ENCODE results near the gene DHTKD1.
A peak's percentile ranks its signal among the peaks of the same experiment; 100 is the strongest.

DHTKD1 gene

DNA sequence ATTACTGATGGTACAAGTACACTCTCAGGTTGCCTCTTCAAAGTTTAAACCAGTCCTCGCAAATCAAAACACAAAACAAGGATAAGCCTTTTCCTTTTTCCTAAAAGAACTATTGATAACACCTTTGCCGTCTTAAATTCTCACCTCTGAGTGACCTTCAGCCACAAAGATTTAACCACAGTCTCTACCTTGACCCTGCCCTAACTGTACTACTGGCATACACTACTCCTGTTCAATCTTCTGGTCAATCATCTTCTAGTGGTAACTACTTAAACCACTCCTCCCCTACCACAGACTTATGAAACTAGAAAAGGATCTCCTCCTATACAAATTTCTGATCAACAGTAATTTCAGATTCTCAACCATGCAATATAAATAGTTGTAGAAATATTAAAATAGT is 41.2 kb upstream of the DHTKD1 start:
- H3K4me1 Mint-ChIP-seq, result no peaks in the 10 kb centered on the region
- H3K27ac Mint-ChIP-seq, result no peak overlapping the region
- no peaks in the 10 kb centered on the region for H3K9me3 Mint-ChIP-seq
- H3K36me3 Mint-ChIP-seq (ENCODE audit: low read depth), result peaks cover 63% of the 10 kb centered on the region
- no peak for DNase-seq
- TF ChIP-seq, protein P1, sequence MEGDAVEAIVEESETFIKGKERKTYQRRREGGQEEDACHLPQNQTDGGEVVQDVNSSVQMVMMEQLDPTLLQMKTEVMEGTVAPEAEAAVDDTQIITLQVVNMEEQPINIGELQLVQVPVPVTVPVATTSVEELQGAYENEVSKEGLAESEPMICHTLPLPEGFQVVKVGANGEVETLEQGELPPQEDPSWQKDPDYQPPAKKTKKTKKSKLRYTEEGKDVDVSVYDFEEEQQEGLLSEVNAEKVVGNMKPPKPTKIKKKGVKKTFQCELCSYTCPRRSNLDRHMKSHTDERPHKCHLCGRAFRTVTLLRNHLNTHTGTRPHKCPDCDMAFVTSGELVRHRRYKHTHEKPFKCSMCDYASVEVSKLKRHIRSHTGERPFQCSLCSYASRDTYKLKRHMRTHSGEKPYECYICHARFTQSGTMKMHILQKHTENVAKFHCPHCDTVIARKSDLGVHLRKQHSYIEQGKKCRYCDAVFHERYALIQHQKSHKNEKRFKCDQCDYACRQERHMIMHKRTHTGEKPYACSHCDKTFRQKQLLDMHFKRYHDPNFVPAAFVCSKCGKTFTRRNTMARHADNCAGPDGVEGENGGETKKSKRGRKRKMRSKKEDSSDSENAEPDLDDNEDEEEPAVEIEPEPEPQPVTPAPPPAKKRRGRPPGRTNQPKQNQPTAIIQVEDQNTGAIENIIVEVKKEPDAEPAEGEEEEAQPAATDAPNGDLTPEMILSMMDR (IDR thresholded peaks at IDR 0.05), result no peak
- no peak overlapping the region for H3K4me3 Mint-ChIP-seq
- H3K27me3 Mint-ChIP-seq (ENCODE audit: low read depth, poor library complexity), result no peaks in the 10 kb centered on the region

DNA sequence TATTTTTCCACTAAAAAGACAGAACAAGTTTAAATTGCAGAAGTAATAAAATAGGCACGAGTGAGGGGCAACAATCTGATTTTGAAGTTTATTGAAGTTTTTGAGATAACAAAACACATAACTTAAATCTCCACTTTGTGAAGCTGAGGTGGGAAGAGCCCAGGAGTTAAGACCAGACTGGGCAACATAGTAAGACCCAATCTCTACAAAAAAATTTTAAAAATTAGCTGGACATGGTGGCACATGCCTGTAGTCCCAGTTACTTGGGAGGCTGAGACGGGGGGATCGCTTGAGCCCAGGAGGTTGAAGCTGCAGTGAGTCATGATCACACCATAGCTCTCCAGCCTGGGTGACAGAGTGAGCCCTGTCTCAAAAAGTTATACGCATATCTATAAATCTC is 37.4 kb upstream of the DHTKD1 start:
- no peak overlapping the region for H3K27ac Mint-ChIP-seq
- no peak overlapping the region for H3K4me3 Mint-ChIP-seq

DNA sequence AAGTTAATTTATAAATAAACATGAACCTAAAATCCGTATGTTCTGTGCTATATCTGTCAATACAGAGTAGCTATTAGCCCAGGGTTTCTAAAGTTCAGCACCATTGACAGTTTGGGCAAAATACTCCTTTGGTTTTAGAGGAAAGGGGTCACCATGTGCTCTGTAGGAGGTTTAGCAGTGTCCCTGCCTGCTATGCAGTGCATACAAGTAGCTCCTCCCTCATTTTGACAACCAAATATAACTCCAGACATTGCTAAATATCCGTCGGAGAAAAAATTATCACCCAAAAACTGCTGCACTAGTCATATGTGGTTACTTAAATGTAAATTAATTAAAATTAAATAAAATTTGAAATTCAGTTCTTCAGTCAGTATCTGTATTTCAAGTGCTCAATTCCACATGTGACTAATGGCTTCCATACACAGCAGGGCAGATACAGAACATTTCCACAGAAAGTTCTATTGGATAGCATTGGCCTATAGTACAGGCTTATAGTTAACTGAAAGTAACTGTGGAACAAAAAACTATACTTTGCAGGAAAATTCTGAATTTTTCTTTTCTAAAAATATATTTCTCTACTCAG is 32.6 kb upstream of the DHTKD1 start:
- TF ChIP-seq, protein P1 (IDR thresholded peaks at IDR 0.05), result no peak
- H3K27me3 Mint-ChIP-seq (ENCODE audit: low read depth, poor library complexity), result no peaks in the 10 kb centered on the region
- H3K36me3 Mint-ChIP-seq (ENCODE audit: low read depth), result peaks cover 36% of the 10 kb centered on the region
- H3K27ac Mint-ChIP-seq, result no peak overlapping the region
- DNase-seq, result no peak
- H3K4me3 Mint-ChIP-seq, result no peak overlapping the region
- no peaks in the 10 kb centered on the region for H3K9me3 Mint-ChIP-seq
- H3K4me1 Mint-ChIP-seq, result peaks cover 15% of the 10 kb centered on the region

More for the DNA sequence above, 37.4 kb upstream of the DHTKD1 start:
- TF ChIP-seq, protein P1 (IDR thresholded peaks at IDR 0.05), result no peak
- Mint-ChIP-seq H3K27me3 (ENCODE audit: low read depth, poor library complexity) (no peaks in the 10 kb centered on the region), H3K4me1 (no peaks in the 10 kb centered on the region), H3K9me3 (no peaks in the 10 kb centered on the region), H3K36me3 (ENCODE audit: low read depth) (peaks cover 62% of the 10 kb centered on the region)
- no peak for DNase-seq

DNA sequence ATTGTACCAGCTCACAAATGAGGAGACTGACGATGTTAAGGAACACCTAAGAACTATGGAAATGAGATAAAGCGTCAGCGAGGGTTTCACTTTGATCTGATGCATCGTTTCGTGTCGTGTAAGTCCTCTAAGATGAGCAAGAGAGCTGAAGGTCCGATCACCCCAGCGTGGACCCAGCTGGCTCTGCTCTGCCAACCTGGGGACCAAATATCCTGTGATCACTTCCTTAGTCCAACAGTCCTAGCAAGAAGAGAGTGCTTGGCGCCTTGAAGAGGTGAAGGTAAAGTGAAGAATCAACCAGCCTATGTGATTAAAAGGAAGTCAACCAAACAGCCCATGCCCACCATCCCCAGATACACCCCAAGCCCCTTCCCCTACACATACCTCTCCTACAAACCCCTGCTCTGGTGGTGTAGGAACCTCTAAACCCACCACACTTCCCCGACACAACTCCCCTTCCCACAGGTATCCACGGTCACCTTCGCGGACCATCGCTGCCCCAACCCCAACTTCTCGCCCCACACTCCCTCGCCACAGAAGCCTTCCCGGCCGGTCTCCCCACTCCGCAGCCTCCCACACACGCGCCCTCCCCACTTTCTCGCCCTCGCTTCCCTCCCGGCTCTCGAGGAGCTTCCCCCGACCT is 26.9 kb upstream of the DHTKD1 start:
- peaks cover 2% of the 10 kb centered on the region for H3K27me3 Mint-ChIP-seq (ENCODE audit: low read depth, poor library complexity)
- H3K9me3 Mint-ChIP-seq, result peaks cover 5% of the 10 kb centered on the region
- TF ChIP-seq, protein P1 (IDR thresholded peaks at IDR 0.05), result no peak
- peaks cover 30% of the 10 kb centered on the region for H3K4me1 Mint-ChIP-seq
- H3K36me3 Mint-ChIP-seq (ENCODE audit: low read depth), result peaks cover 15% of the 10 kb centered on the region
- peak overlapping the region; percentile 98 for H3K27ac Mint-ChIP-seq
- H3K4me3 Mint-ChIP-seq, result peak overlapping the region; percentile 99
- peak; percentile 8 for DNase-seq

DNA sequence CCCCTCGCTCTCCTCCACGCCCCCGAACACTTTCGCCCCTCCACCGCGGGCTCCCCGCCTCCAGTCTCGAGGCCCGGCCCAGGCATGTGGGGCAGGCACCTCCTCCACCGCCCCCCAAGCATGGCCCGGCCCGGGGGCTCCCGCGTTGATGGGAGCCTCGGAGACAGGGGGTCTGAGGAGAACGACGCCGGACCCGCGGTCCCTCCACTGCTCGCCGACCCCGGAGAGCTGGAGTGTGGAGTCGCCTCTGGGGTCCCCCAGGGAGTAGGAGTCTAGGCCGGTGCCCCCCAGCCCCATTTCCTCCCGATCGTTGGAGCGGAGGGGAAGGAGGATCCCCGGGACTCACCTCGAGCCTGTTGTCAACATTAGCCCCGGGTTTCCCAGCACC is 26.4 kb upstream of the DHTKD1 start:
- Mint-ChIP-seq H3K4me1 (peaks cover 30% of the 10 kb centered on the region), H3K27me3 (ENCODE audit: low read depth, poor library complexity) (peaks cover 4% of the 10 kb centered on the region), H3K27ac (peak overlapping the region; percentile 98), H3K9me3 (peaks cover 5% of the 10 kb centered on the region), H3K36me3 (ENCODE audit: low read depth) (peaks cover 15% of the 10 kb centered on the region), H3K4me3 (peak overlapping the region; percentile 99)
- peak; percentile 65 for DNase-seq
- TF ChIP-seq, protein P1 (IDR thresholded peaks at IDR 0.05), result no peak
